Stimulated activated CD4-positive, alpha-beta T cell treated with anti-CD3 and anti-CD28 coated beads, Interleukin-2, amount 100 ng/mL, for 48 hours (primary cell): ENCODE data around the gene CABP7.

ENCODE experiments used
- DNase-seq, 2 donors: peaks; one replicate each; pipeline ENCODE4 v3.0.0-alpha.2; 2020

Gene CABP7

DNA sequence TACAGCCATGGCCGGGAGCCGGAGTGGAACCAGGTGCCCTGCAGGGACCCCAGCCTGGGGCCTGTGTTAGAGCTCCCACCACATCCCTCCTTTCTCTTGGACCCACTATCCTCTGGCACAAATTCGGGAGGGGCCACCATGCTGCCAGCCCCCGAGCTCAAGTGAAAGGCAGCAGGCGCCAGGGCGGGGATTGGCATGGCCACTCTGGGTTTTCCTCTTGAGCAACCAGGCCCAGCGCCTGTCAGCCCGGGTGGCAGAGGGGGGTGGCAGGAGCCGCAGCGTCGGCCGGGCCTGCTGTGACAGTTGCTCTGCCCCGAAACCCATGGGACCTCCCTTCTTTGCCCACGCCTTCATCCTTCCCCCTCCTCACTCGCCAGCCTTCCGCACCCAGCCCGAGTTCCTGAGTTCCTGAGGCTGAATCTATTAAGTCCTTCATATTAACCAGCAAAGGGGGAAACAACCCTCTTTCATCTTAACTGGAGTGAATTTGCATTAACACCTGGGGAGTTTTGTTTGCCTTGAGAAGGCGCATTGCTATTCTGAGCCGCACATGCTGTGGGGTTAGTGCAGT, 16.8 kb upstream of the CABP7 start:
- no peak for DNase-seq

GRCh38 chr22:29703569-29704195, 16.1 kb upstream of the CABP7 start:
- DNase-seq, result no peak

DNA sequence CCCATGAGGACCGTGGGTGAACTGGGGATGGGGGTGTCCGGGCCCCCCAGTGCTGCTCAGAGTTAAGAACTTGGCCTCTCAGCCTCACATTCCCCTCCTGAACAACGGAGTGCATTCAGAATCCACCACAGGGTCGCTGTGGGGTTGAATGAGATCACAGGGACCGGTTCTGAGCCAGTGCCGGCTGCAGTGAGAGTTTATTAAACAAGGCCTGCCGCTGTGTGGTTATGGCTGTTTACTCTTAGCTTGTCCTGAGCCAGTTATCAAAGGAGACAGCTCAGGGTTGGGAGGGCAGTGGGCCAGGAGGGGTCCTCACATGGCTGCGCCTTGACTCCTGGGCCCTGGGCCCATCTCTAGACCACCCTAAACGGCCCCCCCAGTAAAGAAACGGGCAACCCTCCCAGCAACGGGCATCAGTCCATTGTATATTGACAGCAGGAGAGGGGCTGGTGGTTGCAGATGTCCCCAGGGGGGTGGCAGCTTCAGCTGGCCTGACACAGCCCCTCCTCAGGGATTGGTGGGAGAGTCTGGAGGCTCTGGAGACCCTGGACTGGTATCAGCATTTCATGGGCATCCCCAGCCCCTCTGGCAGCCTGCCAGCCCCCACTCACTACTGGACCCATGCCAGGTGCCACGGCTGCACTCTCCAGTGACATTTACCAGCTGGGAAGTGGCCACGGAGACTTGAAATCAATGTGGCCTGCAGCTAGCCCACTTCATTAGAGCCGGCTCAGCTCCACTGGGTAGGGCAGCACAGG, 15.1 kb upstream of the CABP7 start:
- DNase-seq, result no peak

GRCh38 chr22:29705651-29706050, 14.2 kb upstream of the CABP7 start:
- DNase-seq, result no peak

DNA sequence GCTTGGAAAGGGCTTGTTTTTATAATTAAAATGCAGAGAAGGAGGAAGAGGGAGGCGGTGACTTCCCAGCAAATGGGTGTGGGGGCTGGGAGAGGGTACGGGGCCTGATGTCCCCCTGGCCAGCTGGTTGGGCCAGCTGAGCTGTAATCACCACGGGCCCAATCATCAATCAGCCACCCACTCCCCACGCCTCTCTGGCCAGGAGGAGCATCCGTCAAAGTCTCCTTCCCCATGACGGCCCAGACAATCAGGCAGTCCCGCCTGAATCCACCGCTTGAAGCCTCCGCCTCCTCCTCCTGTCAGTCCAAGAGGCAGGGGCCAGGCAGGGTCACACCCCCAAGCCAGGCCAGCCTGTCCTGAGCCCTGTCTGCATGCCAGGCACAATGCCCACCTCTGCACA, 13.3 kb upstream of the CABP7 start:
- no peak for DNase-seq

DNA sequence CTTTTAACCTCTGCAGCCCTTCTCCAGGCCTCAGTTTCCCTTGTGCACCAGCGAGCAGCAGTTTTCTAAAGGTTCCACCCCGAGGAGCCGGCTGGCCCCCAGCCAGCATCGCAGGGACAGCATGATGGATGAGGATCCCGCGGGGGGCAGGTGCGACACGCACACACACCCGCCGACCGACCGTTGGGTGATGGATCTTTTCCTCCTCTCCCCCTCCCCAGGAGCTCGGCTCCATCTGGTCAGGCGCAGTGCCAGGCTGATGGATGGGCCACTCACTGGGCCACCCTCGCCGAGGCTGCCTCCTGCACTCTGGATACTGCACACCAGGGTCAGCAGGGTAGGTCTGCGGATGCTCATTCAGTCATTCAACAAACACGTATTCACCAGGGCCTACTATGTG, 12.8 kb upstream of the CABP7 start:
- DNase-seq, result no peak

DNA sequence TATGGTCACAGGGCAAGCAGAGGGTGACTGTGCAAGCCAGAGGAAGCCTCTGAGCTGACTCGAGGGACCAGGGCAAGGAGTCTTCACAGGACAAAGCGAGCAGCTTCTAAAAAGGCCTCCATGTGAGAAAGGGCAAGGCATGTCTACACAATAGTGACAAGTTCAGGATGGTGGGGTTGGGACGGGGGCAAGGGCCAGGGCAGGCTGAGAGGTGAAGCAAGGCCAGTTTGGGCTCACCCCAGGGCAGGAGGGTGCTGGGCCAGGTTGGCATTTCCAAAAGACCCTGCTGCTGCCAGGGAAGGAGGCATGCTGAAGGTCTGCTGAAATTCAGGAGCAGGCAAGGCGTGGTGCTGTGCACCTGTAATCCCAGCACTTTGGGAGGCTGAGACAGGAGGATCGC, 12.3 kb upstream of the CABP7 start:
- DNase-seq, result no peak

GRCh38 chr22:29710193-29710592, 9.6 kb upstream of the CABP7 start:
- no peak for DNase-seq

- DNase-seq, result no peak
These were observed 8.7 kb upstream of the CABP7 start for GRCh38 chr22:29710922-29711593.

DNA sequence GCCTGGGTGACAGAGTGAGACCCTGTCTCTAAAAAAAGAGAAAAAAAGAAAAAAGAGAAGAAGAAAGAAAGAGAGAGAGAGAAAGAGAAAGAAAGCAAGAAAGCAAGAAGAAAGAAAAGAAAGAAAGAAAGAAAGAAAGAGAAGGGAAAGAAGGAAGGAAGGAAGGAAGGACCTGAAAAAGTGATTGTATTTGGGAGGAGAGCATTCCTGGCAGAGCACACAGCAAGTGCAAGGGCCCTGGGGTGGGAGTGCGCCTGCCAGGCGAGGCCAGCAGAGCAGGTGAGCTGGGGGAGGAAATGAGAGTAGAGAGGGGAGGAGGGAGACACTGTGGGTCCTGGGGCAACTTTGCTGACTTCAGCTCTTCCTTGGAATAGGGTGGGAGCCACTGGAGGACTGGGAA, 7.7 kb upstream of the CABP7 start:
- no peak for DNase-seq

GRCh38 chr22:29713156-29713727, 6.6 kb upstream of the CABP7 start:
- DNase-seq, result no peak

DNA sequence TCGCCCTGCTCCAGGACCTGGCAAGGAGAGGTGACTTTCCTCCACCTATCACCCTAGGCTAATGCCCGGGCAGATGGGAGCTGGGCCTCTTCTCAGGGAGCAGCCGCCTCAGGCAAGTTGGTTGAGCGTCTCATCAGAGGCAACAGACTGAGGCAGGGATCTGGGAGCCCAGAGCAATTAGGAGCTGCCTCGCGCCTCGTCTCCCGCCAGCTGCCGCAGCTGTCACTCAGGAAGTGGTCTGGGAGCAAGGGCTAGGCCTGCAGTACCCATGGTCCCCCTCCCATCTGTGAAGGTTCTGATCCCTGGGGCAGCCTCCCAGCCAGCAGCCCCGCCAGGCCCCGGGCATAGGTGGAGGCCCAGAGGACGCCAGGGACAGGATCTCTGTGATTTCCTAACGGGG, 4.6 kb upstream of the CABP7 start:
- DNase-seq, result no peak

GRCh38 chr22:29715705-29716104, 4.1 kb upstream of the CABP7 start:
- no peak for DNase-seq

DNA sequence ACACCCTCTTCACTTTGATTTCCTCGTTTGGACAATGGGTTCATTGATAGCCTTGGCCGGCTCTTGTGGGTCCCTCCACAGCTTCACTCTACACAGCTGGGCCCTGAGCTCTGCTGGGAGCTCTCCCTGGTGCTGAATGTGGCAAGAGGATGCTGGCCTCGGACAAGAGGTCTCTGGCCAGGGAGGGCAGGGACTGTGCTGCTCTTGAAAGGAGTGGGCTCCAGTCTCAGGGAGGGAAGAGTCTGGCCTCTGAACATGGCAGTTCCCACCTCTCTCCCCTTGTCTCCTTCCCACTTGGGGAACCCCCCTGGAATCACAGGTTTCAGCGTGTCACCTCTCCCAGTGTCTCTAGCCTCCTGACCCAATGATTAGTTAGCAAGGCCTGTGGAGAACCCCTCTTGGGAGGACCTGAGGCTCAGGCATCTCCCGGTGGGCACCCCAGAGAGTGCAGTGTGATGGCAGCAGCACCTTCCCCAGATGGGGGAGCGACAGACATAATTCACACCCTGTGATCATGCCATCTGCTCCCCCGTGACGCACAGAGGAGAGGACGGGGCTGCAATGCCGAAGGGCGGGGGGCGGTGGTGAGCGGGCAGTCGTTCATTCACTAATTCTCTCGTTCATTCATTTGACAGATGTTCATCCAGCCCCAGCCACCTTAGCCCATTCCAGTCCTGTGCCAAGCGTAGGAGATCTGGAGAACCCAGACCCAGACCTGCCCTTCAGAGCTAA, 2.8 kb upstream of the CABP7 start:
- no peak for DNase-seq

GRCh38 chr22:29717789-29718188, 2.0 kb upstream of the CABP7 start:
- no peak for DNase-seq

DNA sequence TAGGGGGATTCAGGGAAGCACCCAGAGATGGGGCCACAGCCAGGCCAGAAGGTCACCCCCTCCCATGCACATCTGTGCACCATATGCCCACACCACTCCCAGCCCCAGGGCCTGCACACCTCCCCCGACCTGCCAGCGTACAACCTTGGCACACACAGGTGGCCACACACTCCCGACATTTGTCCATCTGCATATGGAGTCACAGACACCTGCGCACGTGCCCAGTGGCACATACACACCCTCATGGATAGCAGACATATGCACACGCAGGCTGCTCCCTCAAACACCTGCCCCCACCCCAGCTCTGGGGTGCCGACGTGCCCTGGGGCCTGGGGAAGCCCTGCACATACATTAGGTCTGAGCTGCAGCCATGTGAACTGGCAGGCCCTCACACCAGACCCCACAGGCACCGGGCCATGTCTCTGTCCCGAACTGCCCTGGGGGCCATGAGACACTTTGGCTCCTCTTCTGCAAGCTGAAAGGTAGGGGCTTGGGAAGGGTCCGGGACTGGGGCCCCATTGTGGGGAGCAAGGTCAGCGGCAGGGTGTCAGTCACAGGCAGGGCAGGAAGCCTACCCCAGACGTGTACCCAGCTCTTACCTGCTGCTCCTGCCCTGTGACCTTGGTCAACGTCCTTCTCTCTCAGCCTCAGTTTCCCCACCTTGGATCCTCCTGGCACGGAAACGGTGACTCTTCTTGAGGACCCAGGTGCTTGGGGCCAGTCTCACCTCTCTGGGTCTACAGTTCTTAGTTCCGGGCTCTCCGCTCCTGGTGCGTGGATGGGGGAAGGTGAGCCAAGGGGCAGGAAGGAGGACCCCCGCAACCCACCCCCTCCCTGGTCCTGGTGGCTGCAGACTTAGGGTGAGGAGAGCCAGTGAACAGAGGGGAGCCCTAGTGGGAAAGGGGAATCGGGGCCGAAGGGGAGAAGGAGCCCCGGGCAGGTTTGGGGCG, 579 bp upstream of the CABP7 start:
- DNase-seq, result no peak

- DNase-seq, result no peak
These were observed 1.1 kb downstream of the CABP7 start for GRCh38 chr22:29720811-29721323.

DNA sequence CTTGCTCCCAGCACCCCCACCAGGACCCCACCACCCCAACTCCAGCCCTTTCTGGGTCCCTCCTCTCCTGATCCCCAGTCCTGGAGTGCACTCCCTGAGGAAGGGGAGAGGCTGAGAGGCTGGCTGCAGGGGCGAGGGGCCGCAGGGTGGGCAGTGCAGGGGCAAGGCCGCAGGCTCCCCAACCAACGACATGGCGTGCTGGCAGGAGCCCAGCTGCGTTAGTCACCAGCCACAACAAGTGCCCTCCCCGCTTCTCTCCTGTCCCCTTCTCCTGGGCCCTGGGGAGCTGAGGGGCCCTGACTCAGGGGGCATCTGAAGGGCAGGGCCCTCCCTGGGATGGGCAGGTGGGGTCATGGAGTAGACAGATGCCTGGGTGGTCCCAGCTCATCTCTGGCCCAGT, 2.3 kb downstream of the CABP7 start:
- DNase-seq, result no peak

GRCh38 chr22:29722587-29722986, 2.8 kb downstream of the CABP7 start:
- no peak for DNase-seq

- no peak for DNase-seq
These were observed 4.0 kb downstream of the CABP7 start for GRCh38 chr22:29723766-29724165.

DNA sequence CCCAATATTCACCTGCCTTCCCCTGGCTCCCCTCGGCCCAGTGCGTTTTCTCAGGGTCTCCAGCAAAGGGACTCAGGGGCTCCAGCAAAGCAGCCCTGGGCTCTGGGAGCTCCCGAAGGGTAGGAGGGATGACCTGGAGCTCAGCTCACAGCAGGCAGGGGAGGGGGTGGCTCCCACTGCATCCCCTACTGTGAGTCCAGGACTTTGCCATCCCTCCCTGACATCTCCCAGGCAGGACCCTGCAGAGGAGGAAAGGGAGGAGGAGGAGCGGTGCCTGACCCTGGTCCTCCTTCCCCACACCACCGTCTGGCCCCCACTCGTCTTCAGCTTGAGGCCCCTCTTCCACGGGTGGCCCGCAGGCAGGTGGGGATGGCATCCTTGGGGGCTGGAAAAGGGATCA, 5.0 kb downstream of the CABP7 start:
- DNase-seq, result no peak
